ENCODE data around the gene LY6G6D.

Gene LY6G6D

DNA sequence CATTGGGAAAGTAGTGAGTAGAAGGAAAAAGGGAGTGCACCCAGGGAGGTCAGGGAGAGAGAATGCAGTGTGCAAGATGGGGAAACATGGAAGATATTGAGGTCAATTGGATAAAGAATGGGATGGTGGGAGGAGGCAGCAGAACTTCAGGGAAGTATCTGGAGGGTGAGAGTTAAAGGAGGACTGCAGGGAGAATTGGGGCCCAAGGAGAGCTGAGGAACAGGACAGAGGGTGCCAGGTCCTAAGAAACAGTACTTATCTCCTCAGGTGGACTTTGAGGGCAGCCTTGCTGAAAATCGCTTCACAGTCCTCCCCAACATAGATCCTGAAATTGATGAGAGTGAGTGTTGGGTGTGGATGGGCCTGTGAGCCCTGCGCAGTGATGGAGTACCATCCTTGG, 43.1 kb downstream of the LY6G6D start:
- peaks cover 28% of the 10 kb centered on the region for H3K36me3 ChIP-seq (ENCODE audit: low read depth)
- H3K4me3 ChIP-seq (ENCODE audit: severe bottlenecking) = no peak overlapping the region
- H3K27ac ChIP-seq (ENCODE audit: poor library complexity, severe bottlenecking) = no peak overlapping the region
- H3K27me3 ChIP-seq (ENCODE audit: insufficient read depth, poor library complexity, severe bottlenecking) = no peaks in the 10 kb centered on the region
- TF ChIP-seq, protein P1, sequence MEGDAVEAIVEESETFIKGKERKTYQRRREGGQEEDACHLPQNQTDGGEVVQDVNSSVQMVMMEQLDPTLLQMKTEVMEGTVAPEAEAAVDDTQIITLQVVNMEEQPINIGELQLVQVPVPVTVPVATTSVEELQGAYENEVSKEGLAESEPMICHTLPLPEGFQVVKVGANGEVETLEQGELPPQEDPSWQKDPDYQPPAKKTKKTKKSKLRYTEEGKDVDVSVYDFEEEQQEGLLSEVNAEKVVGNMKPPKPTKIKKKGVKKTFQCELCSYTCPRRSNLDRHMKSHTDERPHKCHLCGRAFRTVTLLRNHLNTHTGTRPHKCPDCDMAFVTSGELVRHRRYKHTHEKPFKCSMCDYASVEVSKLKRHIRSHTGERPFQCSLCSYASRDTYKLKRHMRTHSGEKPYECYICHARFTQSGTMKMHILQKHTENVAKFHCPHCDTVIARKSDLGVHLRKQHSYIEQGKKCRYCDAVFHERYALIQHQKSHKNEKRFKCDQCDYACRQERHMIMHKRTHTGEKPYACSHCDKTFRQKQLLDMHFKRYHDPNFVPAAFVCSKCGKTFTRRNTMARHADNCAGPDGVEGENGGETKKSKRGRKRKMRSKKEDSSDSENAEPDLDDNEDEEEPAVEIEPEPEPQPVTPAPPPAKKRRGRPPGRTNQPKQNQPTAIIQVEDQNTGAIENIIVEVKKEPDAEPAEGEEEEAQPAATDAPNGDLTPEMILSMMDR (IDR thresholded peaks at IDR 0.05; ENCODE audit: poor library complexity, severe bottlenecking) = no peak
- H3K9me3 ChIP-seq (ENCODE audit: severe bottlenecking) = no peaks in the 10 kb centered on the region
- H3K4me1 ChIP-seq (ENCODE audit: insufficient read depth, poor library complexity, severe bottlenecking) = peaks cover 2% of the 10 kb centered on the region
- ATAC-seq (ENCODE audit: low read depth) (no peak), DNase-seq (ENCODE audit: low spot score) (no peak)

GRCh38 chr6:31760790-31761189, 45.6 kb downstream of the LY6G6D start:
- Histone ChIP-seq H3K9me3 (ENCODE audit: severe bottlenecking) (no peaks in the 10 kb centered on the region), H3K4me1 (ENCODE audit: insufficient read depth, poor library complexity, severe bottlenecking) (peaks cover 3% of the 10 kb centered on the region), H3K27me3 (ENCODE audit: insufficient read depth, poor library complexity, severe bottlenecking) (no peaks in the 10 kb centered on the region), H3K36me3 (ENCODE audit: low read depth) (peaks cover 28% of the 10 kb centered on the region), H3K4me3 (ENCODE audit: severe bottlenecking) (no peak overlapping the region), H3K27ac (ENCODE audit: poor library complexity, severe bottlenecking) (no peak overlapping the region)
- ATAC-seq (ENCODE audit: low read depth) = no peak
- DNase-seq (ENCODE audit: low spot score) = no peak
- TF ChIP-seq, protein P1 (IDR thresholded peaks at IDR 0.05; ENCODE audit: poor library complexity, severe bottlenecking) = no peak

GRCh38 chr6:31761343-31761742, 46.2 kb downstream of the LY6G6D start:
- H3K36me3 ChIP-seq (ENCODE audit: low read depth) = peaks cover 28% of the 10 kb centered on the region
- TF ChIP-seq, protein P1 (IDR thresholded peaks at IDR 0.05; ENCODE audit: poor library complexity, severe bottlenecking) = no peak
- no peak for ATAC-seq (ENCODE audit: low read depth)
- no peak for DNase-seq (ENCODE audit: low spot score)
- no peak overlapping the region for H3K27ac ChIP-seq (ENCODE audit: poor library complexity, severe bottlenecking)
- H3K4me1 ChIP-seq (ENCODE audit: insufficient read depth, poor library complexity, severe bottlenecking) = peaks cover 3% of the 10 kb centered on the region
- no peaks in the 10 kb centered on the region for H3K9me3 ChIP-seq (ENCODE audit: severe bottlenecking)
- H3K4me3 ChIP-seq (ENCODE audit: severe bottlenecking) = no peak overlapping the region
- H3K27me3 ChIP-seq (ENCODE audit: insufficient read depth, poor library complexity, severe bottlenecking) = no peaks in the 10 kb centered on the region

GRCh38 chr6:31762356-31762755, 47.2 kb downstream of the LY6G6D start, which contains the start of gene SAPCD1:
Gene SAPCD1 (plus strand): TSS chr6:31762656. CDS start chr6:31763055, 399 bp downstream.
- Histone ChIP-seq H3K27me3 (ENCODE audit: insufficient read depth, poor library complexity, severe bottlenecking) (no peaks in the 10 kb centered on the region), H3K4me3 (ENCODE audit: severe bottlenecking) (no peak within 1 kb of the TSS), H3K9me3 (ENCODE audit: severe bottlenecking) (no peaks in the 10 kb centered on the region), H3K4me1 (ENCODE audit: insufficient read depth, poor library complexity, severe bottlenecking) (peaks cover 3% of the 10 kb centered on the region), H3K36me3 (ENCODE audit: low read depth) (peaks cover 28% of the 10 kb centered on the region), H3K27ac (ENCODE audit: poor library complexity, severe bottlenecking) (peak within 1 kb of the TSS; percentile 6)
- DNase-seq (ENCODE audit: low spot score) (no peak), ATAC-seq (ENCODE audit: low read depth) (no peak)
- TF ChIP-seq, protein P1 (IDR thresholded peaks at IDR 0.05; ENCODE audit: poor library complexity, severe bottlenecking) = no peak

DNA sequence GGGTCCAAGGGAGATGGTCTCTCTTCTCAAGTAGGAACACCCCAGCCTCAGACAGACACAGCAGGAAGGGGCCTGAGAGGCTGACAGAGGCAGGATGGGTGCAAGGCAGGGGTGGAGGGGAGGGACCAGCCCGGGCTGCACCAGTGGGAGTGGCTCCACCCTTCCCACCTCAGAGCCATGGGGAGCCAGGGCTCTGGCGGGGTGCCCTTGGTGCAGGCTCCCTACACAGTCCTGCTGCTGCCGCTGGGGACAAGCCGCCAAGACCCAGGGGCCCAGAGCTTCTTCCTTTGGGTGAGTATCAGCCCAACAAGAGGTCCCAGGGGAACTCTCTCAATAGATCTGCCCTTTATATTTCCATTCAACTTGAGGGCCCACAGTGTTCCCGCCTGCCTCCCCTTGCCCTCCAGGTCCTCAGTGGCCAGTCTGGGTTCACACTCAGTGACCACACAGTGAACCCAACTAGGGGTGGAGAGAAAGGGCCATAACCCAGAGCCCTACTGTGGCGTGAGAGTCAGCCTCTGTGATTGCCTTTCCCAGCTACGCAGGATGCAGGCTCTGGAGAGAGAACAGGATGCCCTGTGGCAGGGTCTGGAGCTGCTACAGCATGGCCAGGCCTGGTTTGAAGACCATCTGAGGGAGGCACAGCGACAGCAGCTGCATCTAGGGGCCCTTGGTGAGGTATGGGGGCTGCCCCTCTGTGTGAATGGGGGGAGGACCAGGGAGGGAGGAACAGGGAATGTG, 47.9 kb downstream of the LY6G6D start:
- Histone ChIP-seq H3K36me3 (ENCODE audit: low read depth) (peaks cover 27% of the 10 kb centered on the region), H3K27me3 (ENCODE audit: insufficient read depth, poor library complexity, severe bottlenecking) (no peaks in the 10 kb centered on the region), H3K4me1 (ENCODE audit: insufficient read depth, poor library complexity, severe bottlenecking) (peaks cover 3% of the 10 kb centered on the region), H3K9me3 (ENCODE audit: severe bottlenecking) (no peaks in the 10 kb centered on the region), H3K27ac (ENCODE audit: poor library complexity, severe bottlenecking) (peak overlapping the region; percentile 6), H3K4me3 (ENCODE audit: severe bottlenecking) (no peak overlapping the region)
- ATAC-seq (ENCODE audit: low read depth) (peak; percentile 15; the same call in 1 of the 3 replicates), DNase-seq (ENCODE audit: low spot score) (no peak)
- TF ChIP-seq, protein P1 (IDR thresholded peaks at IDR 0.05; ENCODE audit: poor library complexity, severe bottlenecking) = no peak
